NOMO-1 (cell line): Measurements from ENCODE around the gene ARF6.
"Not testable (repeated sequence)": the region's sequence is repeated elsewhere in the genome, so short reads cannot be mapped to it uniquely, and the experiment has no call there.

Experiments used
- DNase-seq, 2 experiments: peaks; one replicate each; lab custom pipeline; 2025; ENCODE audit not compliant: unreplicated experiment in 2 of 2; lab: John Stamatoyannopoulos, UW

The ARF6 gene

DNA sequence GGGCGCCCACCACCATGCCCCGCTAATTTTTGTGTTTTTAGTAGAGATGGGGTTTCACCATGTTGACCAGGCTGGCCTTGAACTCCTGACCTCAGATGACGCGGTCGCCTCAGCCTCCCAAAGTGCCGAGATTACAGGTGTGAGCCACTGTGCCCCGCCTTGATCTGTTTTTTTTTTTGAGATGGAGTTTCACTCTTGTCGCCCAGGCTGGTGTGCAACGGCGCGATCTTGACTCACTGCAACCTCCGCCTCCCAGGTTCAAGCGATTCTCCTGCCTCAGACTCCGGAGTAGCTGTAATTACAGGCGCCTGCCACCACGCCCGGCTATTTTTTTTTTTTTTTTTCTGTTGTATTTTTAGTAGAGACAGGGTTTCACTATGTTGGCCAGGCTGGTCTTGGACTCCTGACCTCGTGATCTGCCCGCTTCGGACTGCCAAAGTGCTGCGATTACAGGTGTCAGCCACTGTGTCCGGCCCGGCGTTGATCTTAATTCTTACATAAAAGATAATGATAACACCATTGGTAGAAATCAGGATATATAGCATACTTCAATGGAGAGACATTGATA lies 9.9 kb downstream of the ARF6 start:
- not testable (repeated sequence) for DNase-seq

DNA sequence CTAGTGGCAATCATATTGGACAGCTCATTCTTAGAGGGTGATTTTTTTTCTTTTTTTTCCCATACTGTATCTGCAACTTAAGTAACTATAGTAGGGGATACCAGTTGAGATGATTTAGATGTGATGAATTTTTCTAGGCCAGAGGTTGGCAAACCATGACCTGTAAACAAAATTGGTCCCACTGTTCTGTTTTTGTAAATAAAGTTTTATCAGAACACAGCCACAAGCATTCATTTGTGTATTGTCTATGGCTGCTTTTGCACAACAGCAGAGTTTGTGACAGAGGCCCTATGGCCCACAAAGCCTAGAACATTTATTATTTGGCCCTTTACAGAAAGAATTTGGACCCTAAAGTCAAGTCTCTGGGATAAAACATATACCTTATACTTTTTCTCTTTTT lies 11.4 kb downstream of the ARF6 start:
- DNase-seq = no peak

DNA sequence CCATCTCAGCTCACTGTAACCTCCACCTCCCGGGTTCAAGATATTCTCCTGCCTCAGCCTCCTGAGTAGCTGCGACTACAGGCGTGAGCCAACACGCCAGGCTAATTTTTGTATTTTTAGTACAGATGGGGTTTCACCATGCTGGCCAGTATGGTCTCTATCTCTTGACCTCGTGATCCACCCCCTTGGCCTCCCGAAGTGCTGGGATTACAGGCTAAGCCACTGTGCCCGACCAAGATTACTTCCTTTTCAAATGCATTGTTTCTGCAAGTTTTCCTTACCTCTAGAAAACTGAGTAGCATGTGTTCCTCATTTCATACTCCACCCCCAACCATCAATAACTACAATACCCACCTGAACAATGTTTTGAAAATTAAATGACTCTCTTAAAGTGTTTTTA lies 13.1 kb downstream of the ARF6 start:
- peak in 1 of 2 experiments; percentile 37 for DNase-seq

DNA sequence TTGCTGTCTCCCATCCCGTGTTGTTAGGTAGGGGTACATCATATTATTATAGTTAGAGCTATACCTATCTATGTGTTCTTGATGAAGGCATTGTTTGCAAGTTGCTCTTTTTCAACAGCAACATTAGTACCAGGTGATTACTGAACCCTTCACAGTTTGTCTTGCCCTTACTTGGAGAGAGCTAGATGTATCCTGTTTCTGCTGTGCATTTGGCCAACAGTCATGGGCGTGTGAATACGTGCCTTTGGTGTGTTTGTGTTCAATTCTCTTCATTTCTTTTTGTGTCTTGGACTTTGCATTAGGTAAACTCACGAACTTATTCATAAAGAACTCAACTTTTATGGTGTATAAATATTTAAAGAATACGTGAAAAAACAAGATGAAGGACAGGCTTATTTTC lies 14.3 kb downstream of the ARF6 start:
- no peak for DNase-seq

DNA sequence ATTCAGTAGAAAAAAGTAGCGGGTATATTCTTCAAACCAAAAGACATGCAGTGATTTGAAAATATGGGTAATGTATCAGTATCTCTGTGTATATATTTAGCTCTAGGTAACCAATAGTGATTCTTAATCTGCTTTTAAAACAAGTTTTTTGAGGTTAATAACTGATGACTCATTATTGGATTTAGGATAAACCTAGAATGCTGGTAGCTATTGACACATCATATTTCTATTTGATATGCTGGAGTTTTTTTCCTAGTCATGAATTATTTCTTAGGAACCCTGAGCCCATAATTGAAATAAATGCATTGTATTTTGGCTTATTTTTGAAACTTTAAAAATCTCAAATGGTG lies 15.5 kb downstream of the ARF6 start:
- DNase-seq = no peak

DNA sequence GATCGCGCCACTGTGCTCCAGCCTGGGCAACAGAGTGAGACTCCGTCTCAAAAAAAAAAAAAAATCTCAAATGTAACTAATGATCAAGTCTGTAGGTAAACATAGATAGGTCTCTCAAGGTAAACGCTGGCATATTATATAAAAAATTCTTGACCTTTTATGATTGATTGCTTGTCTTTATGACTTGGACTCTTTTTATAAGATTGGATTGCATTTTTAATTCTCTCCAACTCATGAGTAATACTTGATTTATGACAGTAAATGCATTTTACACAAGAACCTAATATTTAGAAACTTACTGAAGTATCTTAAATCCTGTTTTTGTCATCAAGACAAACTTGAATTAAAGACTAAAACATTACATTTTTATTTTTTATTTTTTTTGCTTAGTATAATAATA lies 16.1 kb downstream of the ARF6 start:
- no peak for DNase-seq

DNA sequence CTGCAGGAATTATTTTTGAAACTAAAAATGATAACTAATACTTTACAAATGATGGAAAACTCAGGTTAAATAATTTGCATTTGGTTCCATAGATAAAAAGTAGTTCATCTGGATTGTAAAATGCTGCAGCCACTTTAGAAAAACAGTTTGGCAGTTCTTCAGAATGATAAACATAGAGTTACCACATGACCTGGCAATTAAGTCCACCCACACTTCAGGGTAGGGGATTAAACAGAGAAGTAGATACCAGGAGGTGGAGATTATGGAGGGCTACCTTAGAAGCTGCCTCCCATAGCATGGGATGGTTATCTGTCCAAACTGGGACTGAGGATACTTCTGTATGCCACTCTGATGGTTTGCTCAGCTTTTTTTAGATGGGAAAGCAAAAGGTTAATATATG lies 22.2 kb downstream of the ARF6 start:
- no peak for DNase-seq

DNA sequence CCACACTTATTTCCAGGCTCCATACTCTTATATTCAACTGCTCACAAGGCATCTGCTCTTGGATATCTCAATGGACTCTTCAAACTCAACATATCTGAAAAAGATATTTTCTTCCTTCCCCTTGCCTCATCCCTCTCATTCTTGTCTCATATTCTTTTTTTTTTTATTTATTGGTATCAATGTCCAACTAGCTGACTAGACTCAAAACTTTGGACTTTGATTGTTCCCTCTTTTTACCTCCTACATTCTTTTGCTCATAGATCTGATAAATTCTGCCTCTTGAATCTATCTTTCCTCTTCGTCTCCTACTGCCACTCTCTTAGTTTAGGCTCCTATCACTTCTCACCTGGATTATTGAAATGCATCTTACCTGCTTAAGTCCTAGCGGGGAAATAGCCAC lies 25.8 kb downstream of the ARF6 start:
- DNase-seq = no peak

DNA sequence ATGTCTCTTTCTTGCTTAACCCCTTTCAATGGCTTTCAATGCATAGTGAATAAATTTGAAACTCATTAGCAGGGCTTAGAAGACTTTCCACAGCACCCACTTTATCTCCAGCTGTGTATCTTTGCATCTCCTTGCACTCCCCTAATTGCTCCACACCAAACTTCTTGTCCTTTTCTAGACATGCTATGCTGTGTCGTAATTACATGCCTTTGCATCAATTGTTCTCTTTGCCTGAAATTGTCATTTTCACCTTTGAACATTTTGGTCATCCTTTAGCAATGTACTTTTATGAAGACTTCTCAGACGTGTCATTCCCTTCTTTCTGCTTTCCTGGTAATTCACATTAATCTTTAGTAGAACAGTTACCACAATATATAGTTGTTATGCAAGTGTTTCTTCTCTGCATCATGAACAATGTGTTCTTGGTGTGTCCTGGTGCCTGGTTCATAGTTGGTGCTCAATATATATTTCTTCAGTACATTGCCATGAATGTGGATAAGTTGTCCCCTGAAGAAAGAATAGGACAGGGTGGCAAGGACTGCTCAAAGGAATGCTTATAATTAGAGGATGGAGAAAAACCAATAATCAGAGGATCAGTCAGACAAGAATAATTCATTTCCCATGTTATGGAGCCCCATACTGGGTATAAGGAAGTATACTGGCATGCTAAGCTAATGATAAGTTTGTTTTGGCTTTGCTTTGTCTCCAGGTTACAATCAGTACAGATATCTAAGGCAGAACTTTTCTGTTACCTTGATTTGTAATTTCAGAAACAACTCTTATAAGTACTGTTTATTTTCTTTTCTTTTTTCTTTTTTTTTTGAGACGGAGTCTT lies 27.2 kb downstream of the ARF6 start:
- no peak for DNase-seq

DNA sequence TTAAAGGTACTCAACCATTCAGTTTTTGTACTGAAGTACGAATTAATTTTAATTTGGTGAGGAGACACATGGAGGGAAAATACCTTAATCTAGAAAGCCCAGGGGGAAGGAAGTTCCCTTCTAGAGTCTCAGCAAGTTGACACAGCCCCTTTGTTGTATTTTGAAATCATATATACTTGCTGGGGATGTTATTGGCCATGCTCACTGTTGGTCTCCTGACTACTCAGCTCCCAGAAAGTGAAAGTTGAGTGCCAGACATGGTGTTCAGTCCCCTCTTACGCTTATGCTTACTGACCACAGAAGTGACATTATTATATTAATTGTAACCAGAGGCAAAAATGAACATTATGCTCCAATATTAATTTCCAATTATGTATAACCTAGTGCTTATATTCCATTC lies 28.1 kb downstream of the ARF6 start:
- peak in 1 of 2 experiments; percentile 29 for DNase-seq

DNA sequence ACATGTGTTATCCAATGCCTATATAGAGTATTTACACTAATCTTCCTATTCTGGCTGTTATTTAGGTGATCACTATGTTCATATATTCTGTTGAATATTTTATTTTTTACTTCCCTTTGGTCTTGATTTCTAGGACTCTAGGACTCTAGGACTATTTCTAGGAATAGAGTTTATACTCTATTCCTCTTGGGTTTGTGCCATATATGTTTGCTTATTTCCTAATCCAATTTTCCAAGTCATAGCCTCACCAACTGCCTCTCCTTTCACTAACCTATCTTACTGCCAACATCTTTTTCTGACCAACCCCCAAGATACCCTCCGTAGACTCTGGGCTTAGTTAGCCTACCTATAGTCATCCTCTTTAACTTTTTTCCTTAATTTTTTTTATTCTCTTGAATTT lies 28.5 kb downstream of the ARF6 start:
- DNase-seq = no peak

DNA sequence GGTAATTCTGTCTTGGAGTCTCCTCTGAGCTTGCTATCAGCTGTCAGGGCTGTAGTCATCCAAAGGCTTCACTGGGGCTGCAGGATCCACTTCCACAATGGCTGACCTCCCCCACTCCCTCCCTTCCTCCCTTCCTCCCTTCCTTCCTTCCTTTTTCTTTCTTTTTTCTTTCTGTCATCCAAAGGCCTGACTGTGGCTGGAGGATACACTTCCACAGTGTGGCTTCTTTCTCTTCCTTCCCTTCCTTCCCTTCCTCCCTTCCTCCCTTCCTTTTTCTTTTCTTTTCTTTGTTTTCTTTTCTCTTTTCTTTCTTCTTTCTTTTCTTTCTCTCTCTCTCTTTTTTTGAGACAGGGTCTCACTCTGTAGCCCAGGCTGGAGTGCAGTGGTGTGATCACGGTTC lies 30.6 kb downstream of the ARF6 start:
- no peak for DNase-seq

DNA sequence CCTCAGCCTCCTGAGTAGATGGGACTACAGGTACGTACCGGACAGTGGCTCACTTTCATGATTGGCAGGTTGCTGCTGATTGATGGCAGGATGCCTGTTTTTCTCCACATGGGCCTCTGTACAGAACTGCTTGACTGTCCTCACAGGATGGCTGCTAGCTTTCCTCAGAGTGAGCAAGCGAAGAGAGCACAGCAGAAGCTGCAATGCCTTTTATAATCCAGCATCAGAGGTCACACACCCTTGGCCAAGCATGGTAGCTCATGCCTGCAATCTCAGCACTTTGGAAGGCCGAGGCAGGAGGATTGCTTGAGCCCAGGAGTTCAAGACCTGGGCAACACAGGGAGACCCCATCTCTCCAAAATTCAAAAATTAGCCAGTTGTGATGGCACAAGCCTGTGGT lies 31.0 kb downstream of the ARF6 start:
- no peak for DNase-seq

DNA sequence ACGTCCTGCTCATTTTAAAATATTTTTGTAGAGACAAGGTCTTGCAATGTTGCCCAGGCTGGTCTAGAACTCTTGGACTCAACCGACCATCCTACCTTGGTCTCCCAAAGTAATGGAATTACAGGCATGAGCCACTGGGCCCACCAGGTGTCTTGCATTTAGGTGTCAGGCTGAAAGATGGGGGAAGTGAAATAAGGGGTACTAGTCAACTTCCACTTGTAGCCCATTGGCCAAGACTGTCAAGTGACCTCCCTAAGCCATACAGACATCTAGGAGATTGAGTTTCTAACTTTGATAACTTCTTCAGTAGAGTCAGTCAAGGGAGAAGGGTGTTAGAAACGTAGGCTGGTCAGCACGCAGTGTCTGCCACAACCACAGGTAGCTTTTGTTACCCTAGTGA lies 32.0 kb downstream of the ARF6 start:
- no peak for DNase-seq

DNA sequence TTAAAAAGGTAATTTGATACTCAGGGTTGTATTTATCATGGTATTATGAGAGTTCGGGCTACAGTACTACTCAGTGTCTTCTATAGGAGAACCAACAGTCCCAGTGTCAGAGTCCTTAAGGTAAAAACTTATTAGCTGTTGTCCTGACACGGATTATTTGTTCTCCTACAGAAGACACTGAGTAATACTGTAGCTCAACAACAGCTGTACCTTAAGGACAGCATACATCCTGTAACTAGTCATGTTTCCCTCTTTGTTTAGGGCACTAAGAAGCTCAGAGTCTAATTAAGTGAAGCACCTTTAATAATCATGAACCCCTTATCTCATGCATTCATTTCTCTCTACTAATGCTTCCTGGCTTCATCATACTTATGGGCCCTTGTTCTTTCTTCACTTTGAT lies 33.9 kb downstream of the ARF6 start:
- DNase-seq = no peak

DNA sequence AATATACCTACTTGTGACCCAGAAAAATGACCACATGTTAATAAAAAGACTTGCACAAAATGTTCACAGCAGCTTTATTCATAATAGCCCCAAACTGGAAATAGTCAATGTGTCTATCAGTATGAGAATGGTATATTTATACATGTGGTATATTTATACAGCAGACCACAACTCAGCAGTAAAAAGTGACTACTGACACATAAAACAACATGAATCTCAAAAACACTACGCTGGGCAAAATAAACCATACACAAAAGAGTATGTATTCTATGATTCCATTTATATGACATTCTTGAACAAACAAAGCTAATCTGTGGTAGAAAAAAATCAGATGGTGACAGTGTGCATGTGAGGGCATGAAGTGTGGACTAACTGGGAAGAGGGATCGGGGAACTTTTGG lies 35.1 kb downstream of the ARF6 start:
- DNase-seq = no peak

DNA sequence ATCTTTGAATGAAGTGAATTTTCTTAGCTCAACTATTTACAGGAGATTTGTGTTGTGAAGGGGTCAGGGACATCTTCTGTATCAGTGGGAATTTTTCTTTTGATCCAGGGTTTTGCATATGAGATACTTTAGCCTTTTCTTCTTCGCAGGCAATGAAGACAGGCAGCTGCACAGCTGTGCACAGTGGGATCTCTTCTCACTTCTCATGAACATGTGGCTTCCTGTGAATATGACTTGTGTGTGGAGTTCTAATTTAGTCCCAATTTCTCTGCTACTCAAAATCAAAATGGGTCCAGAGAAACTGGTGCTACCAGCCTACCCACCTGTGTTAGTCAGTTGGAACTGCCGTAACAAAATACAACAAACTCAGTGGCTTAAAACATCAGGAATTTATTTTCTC lies 37.8 kb downstream of the ARF6 start:
- DNase-seq = no peak

DNA sequence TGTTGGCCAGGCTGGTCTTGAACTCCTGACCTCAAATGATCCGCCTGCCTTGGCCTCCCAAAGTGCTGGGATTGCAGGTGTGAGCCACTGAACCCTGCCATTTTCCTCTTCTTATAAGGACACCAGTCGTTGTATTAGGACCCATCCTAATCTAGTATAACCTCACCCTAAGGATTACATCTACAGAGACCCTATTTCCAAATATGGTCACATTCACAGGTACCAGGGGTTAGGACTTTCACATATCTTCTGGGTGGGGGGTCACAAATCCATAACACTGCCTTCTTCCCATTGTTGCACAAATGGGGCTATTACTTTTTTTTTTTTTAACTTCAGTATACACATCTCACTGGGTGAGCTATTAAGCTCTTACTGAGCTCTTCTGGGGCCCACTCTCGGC lies 38.6 kb downstream of the ARF6 start:
- no peak for DNase-seq

DNA sequence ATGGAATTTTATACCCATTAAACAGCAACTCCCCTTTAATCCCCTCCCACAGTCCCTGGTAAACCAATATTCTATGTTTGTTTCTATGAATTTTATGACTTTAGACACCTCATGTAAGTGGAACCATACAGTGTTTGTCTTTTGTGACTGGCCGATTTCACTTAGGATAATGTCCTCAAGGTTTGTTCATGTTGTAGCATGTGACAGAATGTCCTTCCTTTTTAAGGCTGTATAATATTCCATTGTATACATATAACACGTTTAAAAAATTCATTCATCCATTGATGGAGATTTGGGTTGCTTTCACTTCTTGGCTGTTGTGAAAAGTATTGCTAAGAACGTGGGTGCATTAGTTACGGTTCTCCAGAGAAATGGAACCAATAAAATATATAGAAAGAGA lies 40.2 kb downstream of the ARF6 start:
- DNase-seq = no peak

DNA sequence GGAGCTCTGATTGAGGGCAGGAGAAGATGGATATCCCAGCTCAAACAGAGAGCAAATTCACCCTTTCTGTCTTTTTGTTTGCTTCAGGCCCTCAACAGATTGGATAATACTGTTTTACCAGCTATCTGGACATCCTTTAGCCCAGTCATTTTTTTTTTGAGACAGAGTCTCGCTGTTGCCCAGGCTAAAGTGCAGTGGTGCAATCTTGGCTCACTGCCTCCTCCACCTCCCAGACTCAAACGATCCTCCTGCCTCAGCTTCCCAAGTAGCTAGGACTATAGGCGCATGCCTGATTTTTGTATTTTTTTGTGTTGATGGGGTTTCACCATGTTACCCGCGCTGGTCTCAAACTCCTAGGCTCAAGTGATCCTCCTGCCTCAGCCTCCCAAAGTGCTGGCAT lies 40.8 kb downstream of the ARF6 start:
- DNase-seq = no peak

DNA sequence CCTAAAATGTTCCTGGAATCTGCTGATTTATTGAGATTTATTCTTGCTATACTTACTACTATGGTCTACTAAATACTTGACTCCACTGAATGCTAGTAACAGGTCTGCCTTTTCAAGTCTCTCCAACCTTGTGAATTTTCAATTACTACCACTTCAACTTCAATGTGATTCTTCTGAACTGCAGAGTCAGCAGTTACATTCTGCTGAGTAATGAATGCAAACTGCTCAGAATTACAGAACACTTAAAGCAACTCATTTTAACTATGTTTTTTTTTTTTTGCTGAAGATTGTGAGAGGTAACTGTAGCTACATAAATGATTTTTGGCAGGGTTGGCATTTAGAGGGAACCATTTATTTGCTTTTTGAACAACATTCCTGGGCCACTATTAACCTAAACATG lies 41.8 kb downstream of the ARF6 start:
- no peak for DNase-seq

DNA sequence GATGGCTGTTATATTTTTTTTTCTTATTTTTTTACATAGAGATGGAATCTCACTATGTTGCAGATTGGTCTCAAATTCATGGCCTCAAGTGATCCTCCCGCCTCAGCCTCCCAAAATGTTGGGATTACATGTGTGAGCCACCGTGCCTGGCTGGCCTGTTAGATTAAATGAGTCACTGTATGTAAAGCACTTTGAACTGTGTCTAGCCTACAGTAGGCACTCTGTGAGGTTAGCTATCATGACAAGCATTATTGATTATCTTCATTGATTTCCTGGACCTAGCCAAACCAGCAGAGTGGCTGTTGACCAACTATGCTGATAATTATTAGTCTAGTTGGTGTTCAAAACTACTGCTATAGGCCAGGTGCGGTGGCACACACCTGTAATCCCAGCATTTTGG lies 42.6 kb downstream of the ARF6 start:
- DNase-seq = no peak

DNA sequence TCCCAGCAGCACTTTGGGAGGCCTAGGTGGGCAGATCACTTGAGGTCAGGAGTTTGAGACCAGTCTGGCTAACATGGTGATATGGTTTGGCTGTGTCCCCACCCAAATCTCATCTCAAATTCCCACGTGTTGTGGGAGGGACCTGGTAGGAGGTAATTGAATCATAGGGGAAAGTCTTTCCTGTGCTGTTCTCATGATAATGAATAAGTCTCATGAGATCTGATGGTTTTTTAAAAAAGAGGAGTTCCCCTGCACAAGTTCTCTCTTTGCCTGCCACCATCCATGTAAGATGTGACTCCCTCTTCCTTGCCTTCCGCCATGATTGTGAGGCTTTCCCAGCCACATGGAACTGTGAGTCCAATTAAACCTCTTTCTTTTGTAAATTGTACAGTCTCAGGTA lies 43.4 kb downstream of the ARF6 start:
- DNase-seq = not testable (repeated sequence)
